Neural progenitor cell (in vitro differentiated cells): Measurements from ENCODE around the gene JMJD4.

ENCODE experiments used
- EZH2 ChIP-seq: fragments of 200-600 bp; sonication (generic); IDR thresholded peaks from 2 replicates; pipeline ENCODE4 v1.6.1; 2017; ENCODE audit warnings: antibody characterized with exemption, mild to moderate bottlenecking, moderate library complexity
- EZH2phosphoT487 ChIP-seq: fragments of 200-600 bp; sonication (generic); IDR thresholded peaks from 2 replicates; pipeline ENCODE4 v1.6.1; 2017; ENCODE audit warnings: antibody characterized with exemption
- TF ChIP-seq, protein P1 (sequence below): fragments of 200-600 bp; sonication (generic); IDR thresholded peaks from 2 replicates; pipeline ENCODE4 v1.5.1; 2017; ENCODE audit warnings: antibody characterized with exemption, mild to moderate bottlenecking

DNA sequence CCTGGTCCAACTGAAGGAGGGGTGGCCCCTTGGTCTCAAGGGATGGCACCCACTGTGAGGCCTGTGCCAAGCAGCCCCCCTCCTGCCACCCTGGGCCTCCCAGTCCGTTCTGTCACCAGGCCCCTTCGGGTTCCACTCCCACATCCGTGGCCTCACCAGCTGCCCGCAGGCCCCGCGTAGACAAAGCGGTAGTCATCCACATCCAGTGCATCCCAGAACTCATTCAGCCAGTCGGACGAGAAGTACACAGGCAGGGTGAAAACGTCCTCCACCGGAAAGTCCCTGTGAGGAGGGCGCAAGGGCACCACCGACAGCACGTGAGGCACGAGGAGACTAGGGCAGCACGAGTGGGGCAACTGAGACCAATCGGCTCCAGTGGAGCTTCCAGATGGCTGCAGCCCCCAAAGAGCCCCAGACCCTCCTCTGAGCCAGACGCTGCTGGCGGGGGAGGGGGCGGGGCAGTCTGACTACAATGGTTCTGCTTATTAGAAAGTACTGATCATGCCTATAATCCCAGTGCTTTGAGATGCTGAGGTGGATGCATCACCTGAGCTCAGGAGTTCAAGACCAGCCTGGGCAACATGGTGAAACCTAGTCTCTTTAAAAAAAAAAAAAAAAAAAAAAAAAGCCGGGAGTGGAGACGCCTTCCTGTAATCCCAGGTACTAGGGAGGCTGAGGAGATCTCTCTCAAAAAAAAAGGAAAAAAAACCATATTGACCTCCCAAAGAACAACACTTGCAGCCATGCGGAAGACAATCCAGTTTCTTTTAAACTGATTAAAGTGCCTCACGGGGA is 1.2 kb downstream of the JMJD4 start:
- TF ChIP-seq, protein P1, sequence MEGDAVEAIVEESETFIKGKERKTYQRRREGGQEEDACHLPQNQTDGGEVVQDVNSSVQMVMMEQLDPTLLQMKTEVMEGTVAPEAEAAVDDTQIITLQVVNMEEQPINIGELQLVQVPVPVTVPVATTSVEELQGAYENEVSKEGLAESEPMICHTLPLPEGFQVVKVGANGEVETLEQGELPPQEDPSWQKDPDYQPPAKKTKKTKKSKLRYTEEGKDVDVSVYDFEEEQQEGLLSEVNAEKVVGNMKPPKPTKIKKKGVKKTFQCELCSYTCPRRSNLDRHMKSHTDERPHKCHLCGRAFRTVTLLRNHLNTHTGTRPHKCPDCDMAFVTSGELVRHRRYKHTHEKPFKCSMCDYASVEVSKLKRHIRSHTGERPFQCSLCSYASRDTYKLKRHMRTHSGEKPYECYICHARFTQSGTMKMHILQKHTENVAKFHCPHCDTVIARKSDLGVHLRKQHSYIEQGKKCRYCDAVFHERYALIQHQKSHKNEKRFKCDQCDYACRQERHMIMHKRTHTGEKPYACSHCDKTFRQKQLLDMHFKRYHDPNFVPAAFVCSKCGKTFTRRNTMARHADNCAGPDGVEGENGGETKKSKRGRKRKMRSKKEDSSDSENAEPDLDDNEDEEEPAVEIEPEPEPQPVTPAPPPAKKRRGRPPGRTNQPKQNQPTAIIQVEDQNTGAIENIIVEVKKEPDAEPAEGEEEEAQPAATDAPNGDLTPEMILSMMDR = no peak
- no peak for TF ChIP-seq EZH2phosphoT487
- TF ChIP-seq EZH2 = no peak
